Esophagus muscularis mucosa (tissue), 4 donors: ENCODE measurements around the gene ABCC4.

Source experiments
- CTCF ChIP-seq, 3 experiments: fragments of 200-600 bp in 2 of 3; fragments of 450-650 bp in 1 of 3; sonication (generic) in 2 of 3; IDR thresholded peaks; one replicate each; pipeline ENCODE4 v1.5.1; 2017 to 2019; ENCODE audit warnings: antibody characterized with exemption in 3 of 3, mild to moderate bottlenecking in 2 of 3, moderate library complexity in 1 of 3
- EP300 ChIP-seq: sonication (generic); formaldehyde crosslinking; IDR thresholded peaks from one replicate; pipeline ENCODE4 v1.6.1; 2017; ENCODE audit warnings: antibody characterized with exemption
- POLR2A ChIP-seq: fragments of 450-650 bp; IDR thresholded peaks from one replicate; pipeline ENCODE4 v1.6.1; 2017; ENCODE audit warnings: antibody characterized with exemption, moderate library complexity, mild to moderate bottlenecking, low read depth
- POLR2AphosphoS5 ChIP-seq, 2 donors: sonication (generic); formaldehyde crosslinking; IDR thresholded peaks; one replicate each; pipeline ENCODE4 v1.6.1; 2017; ENCODE audit warnings: antibody characterized with exemption in 2 of 2

- TF ChIP-seq CTCF (IDR thresholded peaks at IDR 0.05) (no peak), POLR2A (no peak), EP300 (no peak), POLR2AphosphoS5 (IDR thresholded peaks at IDR 0.05) (no peak)
These were observed 59.9 kb downstream of the ABCC4 start for GRCh38 chr13:95241321-95241720.
